Mesodermal cell (in vitro differentiated cells): ENCODE data around the gene S1PR2.

Experiments
- H3K27ac ChIP-seq: 2 replicates; pipeline ENCODE4 v1.7.0; 2013; ENCODE audit warnings: mild to moderate bottlenecking, low read depth, low read length, moderate library complexity; ENCODE audit not compliant: severe bottlenecking
- H3K36me3 ChIP-seq: 2 replicates; pipeline ENCODE4 v1.7.1; 2013; ENCODE audit warnings: mild to moderate bottlenecking, low read length, moderate library complexity; ENCODE audit not compliant: control insufficient read depth, insufficient read depth
- H3K4me1 ChIP-seq: one replicate; pipeline ENCODE4 v1.7.1; 2013; ENCODE audit warnings: mild to moderate bottlenecking, low read length; ENCODE audit not compliant: insufficient read depth, control insufficient read depth, poor library complexity, severe bottlenecking
- H3K4me3 ChIP-seq: 2 replicates; pipeline ENCODE4 v1.7.0; 2013; ENCODE audit warnings: low read length, control low read depth, mild to moderate bottlenecking; ENCODE audit not compliant: insufficient read depth, poor library complexity, severe bottlenecking; ENCODE audit errors: extremely low read depth
- H3K9me3 ChIP-seq: 2 replicates; pipeline ENCODE4 v1.7.1; 2013; ENCODE audit warnings: mild to moderate bottlenecking, low read length, moderate library complexity; ENCODE audit not compliant: control insufficient read depth
- WGBS, 2 experiments: methylation state at CpG; one replicate each; pipeline ENCODE4 v1.1.5; 2013; ENCODE audit warnings: missing lambda C conversion rate in 2 of 2; ENCODE audit not compliant: insufficient coverage in 2 of 2; 5-methylcytosine and 5-hydroxymethylcytosine counted together

The S1PR2 gene

DNA sequence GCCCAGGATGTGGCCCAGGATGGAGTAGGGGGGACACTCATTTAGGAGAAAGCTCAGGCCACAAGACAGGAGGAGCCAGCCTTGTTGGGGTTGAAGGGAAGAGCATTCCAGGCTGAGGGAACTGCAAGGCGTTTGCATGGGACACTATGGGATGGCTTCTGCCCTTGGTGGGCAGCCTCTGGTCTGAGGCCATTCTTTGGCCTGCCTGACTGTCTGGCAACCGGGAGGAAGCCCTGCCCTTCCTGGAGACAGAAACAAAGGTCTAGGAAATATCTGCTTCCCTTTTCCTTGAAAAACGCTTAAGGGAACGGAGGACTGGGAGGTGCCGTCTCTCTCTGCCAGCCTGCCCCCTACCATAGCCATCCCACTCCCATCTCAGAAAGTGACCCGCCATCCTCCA is 36.9 kb upstream of the S1PR2 start:
- no peaks in the 10 kb centered on the region for H3K9me3 ChIP-seq
- no peak overlapping the region for H3K27ac ChIP-seq
- 70 to 78% methylated on average over 6 of the region's 6 CpGs for WGBS, 2 experiments
- H3K4me3 ChIP-seq: no peak overlapping the region
- no peaks in the 10 kb centered on the region for H3K4me1 ChIP-seq
- no peaks in the 10 kb centered on the region for H3K36me3 ChIP-seq

- 89 to 96% methylated on average over 4 to 6 of the region's 7 CpGs for WGBS, 2 experiments
- Histone ChIP-seq H3K4me3 (no peak overlapping the region), H3K9me3 (no peaks in the 10 kb centered on the region), H3K27ac (no peak overlapping the region), H3K4me1 (no peaks in the 10 kb centered on the region), H3K36me3 (no peaks in the 10 kb centered on the region)
Observed at GRCh38 chr19:10266706-10267105, 35.6 kb upstream of the S1PR2 start.

GRCh38 chr19:10262771-10263170 is 31.6 kb upstream of the S1PR2 start:
- H3K27ac ChIP-seq: no peak overlapping the region
- no peaks in the 10 kb centered on the region for H3K9me3 ChIP-seq
- no peak overlapping the region for H3K4me3 ChIP-seq
- no peaks in the 10 kb centered on the region for H3K4me1 ChIP-seq
- WGBS, 2 experiments: 92 to 98% methylated on average over 6 to 7 of the region's 7 CpGs
- H3K36me3 ChIP-seq: peaks cover 16% of the 10 kb centered on the region

DNA sequence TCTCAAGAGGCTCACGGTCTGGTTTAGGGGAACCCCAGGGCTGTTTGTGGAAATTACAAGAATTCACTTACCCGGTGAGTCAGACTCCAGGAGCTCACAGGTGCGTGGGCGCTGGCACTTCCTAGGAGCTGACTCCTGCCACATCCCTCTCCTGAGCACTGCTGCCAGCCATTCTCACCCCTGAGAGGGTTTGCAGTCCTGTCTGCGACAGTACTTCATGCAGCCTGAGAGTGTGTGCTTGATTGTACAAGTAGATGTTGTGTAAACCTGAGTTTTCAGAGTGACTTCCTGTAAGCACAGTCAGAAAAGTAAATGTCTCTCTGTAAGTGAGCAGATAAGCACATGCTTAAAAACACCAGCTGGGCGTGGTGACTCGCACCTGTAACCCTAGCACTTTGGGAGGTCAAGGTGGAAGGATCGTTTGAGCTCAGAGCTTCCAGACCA is 29.0 kb upstream of the S1PR2 start:
- no peak overlapping the region for H3K27ac ChIP-seq
- 90 to 97% methylated on average over 5 of the region's 8 CpGs for WGBS, 2 experiments
- H3K4me1 ChIP-seq: no peaks in the 10 kb centered on the region

GRCh38 chr19:10259162-10259905 is 28.2 kb upstream of the S1PR2 start:
- Histone ChIP-seq H3K9me3 (no peaks in the 10 kb centered on the region), H3K27ac (no peak overlapping the region), H3K36me3 (peaks cover 39% of the 10 kb centered on the region), H3K4me1 (no peaks in the 10 kb centered on the region), H3K4me3 (no peak overlapping the region)
- WGBS, 2 experiments: 62 to 71% methylated on average over 20 to 22 of the region's 32 CpGs

More for the DNA sequence above, 29.0 kb upstream of the S1PR2 start:
- Histone ChIP-seq H3K9me3 (no peaks in the 10 kb centered on the region), H3K4me3 (no peak overlapping the region), H3K36me3 (peaks cover 31% of the 10 kb centered on the region)

DNA sequence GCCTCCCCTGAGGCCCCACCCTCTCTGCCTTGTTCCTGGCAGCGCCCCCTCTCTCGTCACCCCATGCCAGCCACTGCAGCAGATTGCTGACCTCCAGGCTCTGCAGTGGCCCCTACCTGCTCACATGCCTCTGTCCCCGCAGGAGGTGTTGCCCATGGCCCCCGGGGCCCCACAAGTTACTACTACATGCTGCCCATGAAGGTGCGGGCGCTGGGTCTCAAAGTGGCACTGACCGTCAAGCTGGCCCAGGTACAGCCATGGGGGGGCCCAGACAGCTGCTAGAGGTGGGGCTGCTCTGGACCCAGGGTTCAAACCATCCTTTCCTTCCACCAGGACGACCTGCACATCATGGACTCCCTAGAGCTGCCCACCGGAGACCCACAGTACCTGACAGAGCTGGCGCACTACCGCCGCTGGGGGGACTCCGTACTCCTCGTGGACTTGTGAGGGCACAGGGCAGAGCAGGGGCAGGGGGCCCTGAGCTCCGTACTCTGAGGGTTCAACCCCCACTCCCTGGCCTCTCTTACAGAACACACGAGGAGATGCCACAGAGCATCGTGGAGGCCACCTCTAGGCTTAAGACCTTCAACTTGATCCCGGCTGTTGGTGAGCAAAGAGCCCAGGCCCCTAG is 27.1 kb upstream of the S1PR2 start:
- WGBS, 2 experiments: 93 to 96% methylated on average over 16 to 17 of the region's 18 CpGs

DNA sequence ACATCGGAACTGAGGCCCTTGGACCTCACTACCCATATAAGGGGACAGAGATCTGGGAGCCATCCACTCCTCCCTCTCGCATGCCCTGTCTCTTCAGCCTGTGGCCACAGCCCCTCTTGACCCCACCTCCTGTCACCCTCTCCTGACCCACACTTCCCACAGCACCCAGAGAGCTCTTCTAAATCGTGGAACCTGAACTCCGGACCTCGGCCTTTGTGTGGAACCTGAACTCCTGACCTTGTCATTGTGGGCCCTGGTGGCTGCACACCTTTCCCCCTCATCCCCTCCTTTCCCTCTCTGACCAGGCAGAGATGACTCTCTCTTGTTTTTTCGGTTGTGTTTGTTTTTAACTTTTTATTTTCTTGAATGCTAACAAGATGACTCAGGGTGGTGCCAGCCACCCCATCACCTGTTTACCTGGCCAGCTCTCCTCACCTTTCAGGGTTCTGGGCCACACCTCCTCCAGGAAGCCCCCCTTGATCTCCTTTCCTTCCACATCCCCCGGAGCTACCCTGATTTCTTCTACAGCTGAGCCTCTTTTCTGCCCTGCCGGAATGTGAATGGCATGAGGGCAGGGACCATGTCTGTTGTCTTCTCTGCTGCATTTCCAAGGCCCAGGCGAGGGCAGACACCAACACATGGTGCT is 26.0 kb upstream of the S1PR2 start:
- H3K27ac ChIP-seq: no peak overlapping the region
- peaks cover 3% of the 10 kb centered on the region for H3K4me1 ChIP-seq
- no peak overlapping the region for H3K4me3 ChIP-seq
- WGBS, 2 experiments: 95 to 98% methylated on average over 7 to 8 of the region's 9 CpGs
- peaks cover 49% of the 10 kb centered on the region for H3K36me3 ChIP-seq
- no peaks in the 10 kb centered on the region for H3K9me3 ChIP-seq

More for the DNA sequence above, 27.1 kb upstream of the S1PR2 start:
- no peak overlapping the region for H3K27ac ChIP-seq
- H3K4me3 ChIP-seq: no peak overlapping the region
- H3K9me3 ChIP-seq: no peaks in the 10 kb centered on the region
- peaks cover 49% of the 10 kb centered on the region for H3K36me3 ChIP-seq
- H3K4me1 ChIP-seq: no peaks in the 10 kb centered on the region

DNA sequence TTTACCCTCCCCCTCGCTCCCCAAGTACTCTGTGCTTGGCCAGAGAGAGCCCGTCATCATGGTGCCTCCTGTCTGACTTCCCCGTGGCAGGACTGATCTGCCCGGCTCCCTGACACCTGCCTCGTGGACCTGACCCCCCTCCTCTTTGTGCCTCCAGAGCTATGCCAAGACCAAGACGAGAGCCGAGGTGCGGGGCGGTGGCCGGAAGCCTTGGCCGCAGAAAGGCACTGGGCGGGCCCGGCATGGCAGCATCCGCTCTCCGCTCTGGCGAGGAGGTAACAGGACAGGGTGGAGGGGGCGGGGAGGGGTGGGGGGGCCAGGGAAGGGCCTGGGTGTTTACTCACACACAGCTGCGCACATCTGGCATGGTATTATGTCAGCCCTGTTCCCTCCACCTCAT is 25.4 kb upstream of the S1PR2 start:
- Histone ChIP-seq H3K27ac (no peak overlapping the region), H3K4me3 (no peak overlapping the region), H3K4me1 (peaks cover 3% of the 10 kb centered on the region), H3K36me3 (peaks cover 49% of the 10 kb centered on the region), H3K9me3 (no peaks in the 10 kb centered on the region)
- 89 to 93% methylated on average over 3 to 4 of the region's 18 CpGs for WGBS, 2 experiments

DNA sequence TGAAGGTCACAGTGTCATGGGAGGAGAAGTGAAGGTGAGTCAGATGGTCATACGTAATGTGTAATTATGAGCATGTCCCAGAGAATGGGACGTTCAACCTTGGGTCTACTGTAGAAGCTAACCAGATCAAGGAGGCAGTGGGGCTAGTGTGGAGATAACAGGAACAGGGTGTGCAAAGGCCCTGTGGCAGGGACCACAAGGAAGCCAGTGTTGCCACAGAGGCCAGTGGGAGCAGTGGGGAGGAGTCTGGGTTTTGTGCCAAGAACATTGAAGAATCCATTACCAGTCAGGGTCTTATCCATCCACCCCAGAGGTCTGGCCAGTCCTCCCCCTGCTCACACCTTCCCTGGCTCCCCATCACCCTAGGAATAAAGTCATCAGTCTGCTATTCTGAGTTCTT is 24.2 kb upstream of the S1PR2 start:
- no peak overlapping the region for H3K27ac ChIP-seq
- H3K36me3 ChIP-seq: peaks cover 49% of the 10 kb centered on the region
- H3K9me3 ChIP-seq: no peaks in the 10 kb centered on the region
- 88 to 100% methylated on average over 2 of the region's 2 CpGs for WGBS, 2 experiments
- H3K4me3 ChIP-seq: no peak overlapping the region
- peaks cover 3% of the 10 kb centered on the region for H3K4me1 ChIP-seq

- WGBS, 2 experiments: 90 to 100% methylated on average over 3 of the region's 3 CpGs
- H3K27ac ChIP-seq: no peak overlapping the region
- H3K4me3 ChIP-seq: no peak overlapping the region
- H3K36me3 ChIP-seq: peaks cover 44% of the 10 kb centered on the region
- H3K4me1 ChIP-seq: peaks cover 3% of the 10 kb centered on the region
- H3K9me3 ChIP-seq: no peaks in the 10 kb centered on the region
Observed at GRCh38 chr19:10254244-10254643, 23.1 kb upstream of the S1PR2 start.
